ENCODE measurements around the gene EPS8L3. TPM values are rescaled to one million over a fixed set of nuclear protein-coding genes. Genes with fewer than 3 reads are reported as not detected.
A peak's percentile ranks its signal among the peaks of the same experiment; 100 is the strongest.
"Not testable (repeated sequence)": the region's sequence is repeated elsewhere in the genome, so short reads cannot be mapped to it uniquely, and the experiment has no call there.

The EPS8L3 gene
- total RNA-seq, 5 donors from 2014 or later (not counting 1 experiment from before 2014, with no cell fraction given) = 0.47 to 0.49 TPM; not detected in 3

- Histone ChIP-seq H3K27me3 (replicated peaks in 1 of 2; ENCODE audit: control insufficient read depth in 2 of 2, extremely low read depth in 1 of 2, insufficient read depth in 2 of 2, low read length in 1 of 2) (peaks cover 0 to 25% of the 10 kb centered on the region in 2 experiments), H3K36me3 (ENCODE audit: control insufficient read depth in 2 of 2, extremely low read depth in 1 of 2, insufficient read depth in 1 of 2, low read length in 1 of 2) (no peaks in the 10 kb centered on the region), H3K4me3 (ENCODE audit: control insufficient read depth in 1 of 2, extremely low read depth in 1 of 2, low read length in 1 of 2) (no peak overlapping the region), H3K4me1 (ENCODE audit: control insufficient read depth in 1 of 2, extremely low read depth in 1 of 2, insufficient read depth in 2 of 2, low read length in 2 of 2) (peaks cover 0 to 7% of the 10 kb centered on the region in 2 experiments), H3K27ac (ENCODE audit: low read length) (no peak overlapping the region), H3K9me3 (no peaks in the 10 kb centered on the region)
- DNase-seq = no peak
- 72% methylated on average over 4 of the region's 5 CpGs for WGBS (ENCODE audit: insufficient coverage)
- no peak overlapping the region for H3K27ac Mint-ChIP-seq
- peaks cover 0 to 1% (median 0%) of the 10 kb centered on the region in 3 donors for H3K4me1 Mint-ChIP-seq
- ChIA-PET POLR2A (no interaction called here), CTCF (no interaction called here)
- peaks cover 9% of the 10 kb centered on the region for H3K36me3 Mint-ChIP-seq
- H3K9me3 Mint-ChIP-seq = peaks cover 1 to 10% (median 8%) of the 10 kb centered on the region in 3 donors
- peaks cover 17 to 19% of the 10 kb centered on the region in 2 donors for H3K27me3 Mint-ChIP-seq
- H3K4me3 Mint-ChIP-seq = no peak overlapping the region
- ATAC-seq (replicated peaks in 1 of 4) = no peak
Measured at GRCh38 chr1:109713636-109714035, 50.1 kb downstream of the EPS8L3 start.

- no peak for DNase-seq
- no peaks in the 10 kb centered on the region for H3K36me3 ChIP-seq (ENCODE audit: control insufficient read depth in 2 of 2, extremely low read depth in 1 of 2, insufficient read depth in 1 of 2, low read length in 1 of 2)
- H3K4me1 ChIP-seq (ENCODE audit: control insufficient read depth in 1 of 2, extremely low read depth in 1 of 2, insufficient read depth in 2 of 2, low read length in 2 of 2) = peaks cover 0 to 7% of the 10 kb centered on the region in 2 experiments
- H3K27ac Mint-ChIP-seq = no peak overlapping the region
- H3K36me3 Mint-ChIP-seq = peaks cover 14% of the 10 kb centered on the region
- H3K4me1 Mint-ChIP-seq = peaks cover 0 to 1% (median 0%) of the 10 kb centered on the region in 3 donors
- H3K27me3 ChIP-seq (replicated peaks in 1 of 2; ENCODE audit: control insufficient read depth in 2 of 2, extremely low read depth in 1 of 2, insufficient read depth in 2 of 2, low read length in 1 of 2) = peaks cover 0 to 25% of the 10 kb centered on the region in 2 experiments
- ChIA-PET POLR2A (no interaction called here), CTCF (no interaction called here)
- no peaks in the 10 kb centered on the region for H3K9me3 ChIP-seq
- peak overlapping the region in 1 of 3 donors; percentile 44 for H3K4me3 Mint-ChIP-seq
- ATAC-seq (replicated peaks in 1 of 4) = no peak
- H3K4me3 ChIP-seq (ENCODE audit: control insufficient read depth in 1 of 2, extremely low read depth in 1 of 2, low read length in 1 of 2) = no peak overlapping the region
- H3K27me3 Mint-ChIP-seq = peaks cover 15 to 17% of the 10 kb centered on the region in 2 donors
- H3K9me3 Mint-ChIP-seq = peaks cover 8 to 17% (median 16%) of the 10 kb centered on the region in 3 donors
- no peak overlapping the region for H3K27ac ChIP-seq (ENCODE audit: low read length)
- WGBS (ENCODE audit: insufficient coverage) = 87% methylated on average over 19 of the region's 22 CpGs
Measured at GRCh38 chr1:109712321-109712864, 51.3 kb downstream of the EPS8L3 start.

- H3K9me3 ChIP-seq; H3K27ac ChIP-seq (ENCODE audit: low read length); H3K4me1 Mint-ChIP-seq; H3K4me1 ChIP-seq (ENCODE audit: control insufficient read depth in 1 of 2, extremely low read depth in 1 of 2, insufficient read depth in 2 of 2, low read length in 2 of 2); POLR2A ChIA-PET; H3K4me3 ChIP-seq (ENCODE audit: control insufficient read depth in 1 of 2, extremely low read depth in 1 of 2, low read length in 1 of 2); CTCF ChIA-PET; H3K36me3 ChIP-seq (ENCODE audit: control insufficient read depth in 2 of 2, extremely low read depth in 1 of 2, insufficient read depth in 1 of 2, low read length in 1 of 2): not testable (repeated sequence)
- H3K4me3 Mint-ChIP-seq = peak within 1 kb of the TSS in 2 of 3 donors; percentile 44 to 80
- peaks cover 14% of the 10 kb centered on the region for H3K36me3 Mint-ChIP-seq
- H3K27ac Mint-ChIP-seq = peak within 1 kb of the TSS in 1 of 2 donors; percentile 84
- H3K27me3 Mint-ChIP-seq = peaks cover 15 to 17% of the 10 kb centered on the region in 2 donors
- WGBS (ENCODE audit: insufficient coverage) = 64% methylated on average over 24 of the region's 33 CpGs
- ATAC-seq (replicated peaks in 1 of 4) (peak in 2 of 4 experiments; percentile 40 to 55), DNase-seq (peak in 5 of 35 experiments; percentile 1 to 9 (median 5))
- peaks cover 0 to 21% of the 10 kb centered on the region in 2 experiments for H3K27me3 ChIP-seq (replicated peaks in 1 of 2; ENCODE audit: control insufficient read depth in 2 of 2, extremely low read depth in 1 of 2, insufficient read depth in 2 of 2, low read length in 1 of 2)
- peaks cover 8 to 17% (median 16%) of the 10 kb centered on the region in 3 donors for H3K9me3 Mint-ChIP-seq
Measured at GRCh38 chr1:109711593-109712320, 52.0 kb downstream of the EPS8L3 start, which contains the start of gene GSTM5. TSS of gene GSTM5 (plus strand) at chr1:109712251. CDS start at chr1:109712313, 62 bp downstream.

GRCh38 chr1:109709822-109710221, 53.9 kb downstream of the EPS8L3 start:
- H3K27ac Mint-ChIP-seq; H3K9me3 ChIP-seq; H3K4me1 ChIP-seq (ENCODE audit: control insufficient read depth in 1 of 2, extremely low read depth in 1 of 2, insufficient read depth in 2 of 2, low read length in 2 of 2); ATAC-seq (replicated peaks in 1 of 4); DNase-seq; H3K27ac ChIP-seq (ENCODE audit: low read length); POLR2A ChIA-PET; H3K4me1 Mint-ChIP-seq; H3K36me3 ChIP-seq (ENCODE audit: control insufficient read depth in 2 of 2, extremely low read depth in 1 of 2, insufficient read depth in 1 of 2, low read length in 1 of 2); H3K4me3 ChIP-seq (ENCODE audit: control insufficient read depth in 1 of 2, extremely low read depth in 1 of 2, low read length in 1 of 2); H3K4me3 Mint-ChIP-seq; CTCF ChIA-PET: not testable (repeated sequence)
- H3K27me3 ChIP-seq (replicated peaks in 1 of 2; ENCODE audit: control insufficient read depth in 2 of 2, extremely low read depth in 1 of 2, insufficient read depth in 2 of 2, low read length in 1 of 2) = peaks cover 0 to 16% of the 10 kb centered on the region in 2 experiments
- Mint-ChIP-seq H3K9me3 (peaks cover 8 to 17% (median 16%) of the 10 kb centered on the region in 3 donors), H3K36me3 (peaks cover 14% of the 10 kb centered on the region), H3K27me3 (peaks cover 12 to 14% of the 10 kb centered on the region in 2 donors)

GRCh38 chr1:109708949-109709348, 54.8 kb downstream of the EPS8L3 start:
- CTCF ChIA-PET; H3K4me3 ChIP-seq (ENCODE audit: control insufficient read depth in 1 of 2, extremely low read depth in 1 of 2, low read length in 1 of 2); H3K9me3 ChIP-seq; H3K4me1 ChIP-seq (ENCODE audit: control insufficient read depth in 1 of 2, extremely low read depth in 1 of 2, insufficient read depth in 2 of 2, low read length in 2 of 2); DNase-seq; ATAC-seq (replicated peaks in 1 of 4); H3K27ac Mint-ChIP-seq; H3K27me3 Mint-ChIP-seq; H3K4me3 Mint-ChIP-seq; H3K36me3 ChIP-seq (ENCODE audit: control insufficient read depth in 2 of 2, extremely low read depth in 1 of 2, insufficient read depth in 1 of 2, low read length in 1 of 2); H3K27ac ChIP-seq (ENCODE audit: low read length); POLR2A ChIA-PET; H3K4me1 Mint-ChIP-seq: not testable (repeated sequence)
- peaks cover 0 to 12% of the 10 kb centered on the region in 2 experiments for H3K27me3 ChIP-seq (replicated peaks in 1 of 2; ENCODE audit: control insufficient read depth in 2 of 2, extremely low read depth in 1 of 2, insufficient read depth in 2 of 2, low read length in 1 of 2)
- Mint-ChIP-seq H3K9me3 (peaks cover 13 to 21% (median 16%) of the 10 kb centered on the region in 3 donors), H3K36me3 (peaks cover 20% of the 10 kb centered on the region)
- 50% methylated on average over 2 of the region's 4 CpGs for WGBS (ENCODE audit: insufficient coverage)

GRCh38 chr1:109705411-109705810, 58.3 kb downstream of the EPS8L3 start:
- no peak overlapping the region for H3K4me3 ChIP-seq (ENCODE audit: control insufficient read depth in 1 of 2, extremely low read depth in 1 of 2, low read length in 1 of 2)
- no peaks in the 10 kb centered on the region for H3K4me1 Mint-ChIP-seq
- no peak overlapping the region for H3K4me3 Mint-ChIP-seq
- no peaks in the 10 kb centered on the region for H3K36me3 ChIP-seq (ENCODE audit: control insufficient read depth in 2 of 2, extremely low read depth in 1 of 2, insufficient read depth in 1 of 2, low read length in 1 of 2)
- POLR2A ChIA-PET = no interaction called here
- H3K4me1 ChIP-seq (ENCODE audit: control insufficient read depth in 1 of 2, extremely low read depth in 1 of 2, insufficient read depth in 2 of 2, low read length in 2 of 2) = no peaks in the 10 kb centered on the region
- H3K9me3 Mint-ChIP-seq = peaks cover 13 to 28% (median 26%) of the 10 kb centered on the region in 3 donors
- 89% methylated on average over 4 of the region's 4 CpGs for WGBS (ENCODE audit: insufficient coverage)
- H3K9me3 ChIP-seq = no peaks in the 10 kb centered on the region
- no peak for ATAC-seq (replicated peaks in 1 of 4)
- no peak overlapping the region for H3K27ac Mint-ChIP-seq
- H3K27me3 ChIP-seq (replicated peaks in 1 of 2; ENCODE audit: control insufficient read depth in 2 of 2, extremely low read depth in 1 of 2, insufficient read depth in 2 of 2, low read length in 1 of 2) = no peaks in the 10 kb centered on the region
- peaks cover 28% of the 10 kb centered on the region for H3K36me3 Mint-ChIP-seq
- no peak for DNase-seq
- H3K27me3 Mint-ChIP-seq = no peaks in the 10 kb centered on the region
- H3K27ac ChIP-seq (ENCODE audit: low read length) = no peak overlapping the region
- CTCF ChIA-PET = no interaction called here
